Measurements from ENCODE around the gene HSPA9.

DNA sequence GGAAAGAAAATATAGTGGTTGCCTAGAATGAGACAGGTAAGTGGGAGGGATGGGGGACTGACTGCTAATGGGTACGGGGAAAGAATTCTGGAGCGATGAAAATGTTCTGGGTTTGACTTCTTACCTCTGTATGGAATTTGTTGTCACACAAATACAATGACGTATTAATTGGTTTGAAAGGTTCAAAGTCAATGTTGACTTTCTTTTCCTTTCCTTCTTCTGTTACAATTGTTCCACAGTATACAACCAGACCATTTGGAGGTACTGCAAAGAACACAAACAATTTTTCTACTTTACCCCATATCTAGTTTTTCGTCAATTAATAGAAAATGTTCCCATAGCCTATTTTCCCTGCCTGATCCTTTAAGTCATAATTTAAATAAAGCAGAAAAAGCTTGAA is 57.8 kb downstream of the HSPA9 start:
- TF ChIP-seq, protein P1, sequence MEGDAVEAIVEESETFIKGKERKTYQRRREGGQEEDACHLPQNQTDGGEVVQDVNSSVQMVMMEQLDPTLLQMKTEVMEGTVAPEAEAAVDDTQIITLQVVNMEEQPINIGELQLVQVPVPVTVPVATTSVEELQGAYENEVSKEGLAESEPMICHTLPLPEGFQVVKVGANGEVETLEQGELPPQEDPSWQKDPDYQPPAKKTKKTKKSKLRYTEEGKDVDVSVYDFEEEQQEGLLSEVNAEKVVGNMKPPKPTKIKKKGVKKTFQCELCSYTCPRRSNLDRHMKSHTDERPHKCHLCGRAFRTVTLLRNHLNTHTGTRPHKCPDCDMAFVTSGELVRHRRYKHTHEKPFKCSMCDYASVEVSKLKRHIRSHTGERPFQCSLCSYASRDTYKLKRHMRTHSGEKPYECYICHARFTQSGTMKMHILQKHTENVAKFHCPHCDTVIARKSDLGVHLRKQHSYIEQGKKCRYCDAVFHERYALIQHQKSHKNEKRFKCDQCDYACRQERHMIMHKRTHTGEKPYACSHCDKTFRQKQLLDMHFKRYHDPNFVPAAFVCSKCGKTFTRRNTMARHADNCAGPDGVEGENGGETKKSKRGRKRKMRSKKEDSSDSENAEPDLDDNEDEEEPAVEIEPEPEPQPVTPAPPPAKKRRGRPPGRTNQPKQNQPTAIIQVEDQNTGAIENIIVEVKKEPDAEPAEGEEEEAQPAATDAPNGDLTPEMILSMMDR (IDR thresholded peaks at IDR 0.05) = no peak
- TF ChIP-seq POLR2A (IDR thresholded peaks at IDR 0.05) = no peak
